SU-DHL-6 (cell line): Measurements from ENCODE around the gene ZNF467.

Source experiments
- CTCF ChIP-seq: fragments of 200-600 bp; sonication (generic); IDR thresholded peaks from one replicate; pipeline ENCODE4 v1.5.1; 2017; ENCODE audit warnings: antibody characterized with exemption, mild to moderate bottlenecking, low read length, moderate library complexity; ENCODE audit not compliant: insufficient read depth, poor library complexity, severe bottlenecking
- EZH2phosphoT487 ChIP-seq: fragments of 200-600 bp; sonication (generic), shearing (Covaris generic); conservative IDR thresholded peaks from 2 replicates; pipeline ENCODE4 v1.6.1; 2018; ENCODE audit warnings: mild to moderate bottlenecking, antibody characterized with exemption, low read length, moderate library complexity, mixed read lengths

- TF ChIP-seq CTCF (no peak), EZH2phosphoT487 (no peak)
Measured at GRCh38 chr7:149736478-149737360, 36.7 kb downstream of the ZNF467 start.
